ENCODE results near the gene PFDN1.

PFDN1 gene

DNA sequence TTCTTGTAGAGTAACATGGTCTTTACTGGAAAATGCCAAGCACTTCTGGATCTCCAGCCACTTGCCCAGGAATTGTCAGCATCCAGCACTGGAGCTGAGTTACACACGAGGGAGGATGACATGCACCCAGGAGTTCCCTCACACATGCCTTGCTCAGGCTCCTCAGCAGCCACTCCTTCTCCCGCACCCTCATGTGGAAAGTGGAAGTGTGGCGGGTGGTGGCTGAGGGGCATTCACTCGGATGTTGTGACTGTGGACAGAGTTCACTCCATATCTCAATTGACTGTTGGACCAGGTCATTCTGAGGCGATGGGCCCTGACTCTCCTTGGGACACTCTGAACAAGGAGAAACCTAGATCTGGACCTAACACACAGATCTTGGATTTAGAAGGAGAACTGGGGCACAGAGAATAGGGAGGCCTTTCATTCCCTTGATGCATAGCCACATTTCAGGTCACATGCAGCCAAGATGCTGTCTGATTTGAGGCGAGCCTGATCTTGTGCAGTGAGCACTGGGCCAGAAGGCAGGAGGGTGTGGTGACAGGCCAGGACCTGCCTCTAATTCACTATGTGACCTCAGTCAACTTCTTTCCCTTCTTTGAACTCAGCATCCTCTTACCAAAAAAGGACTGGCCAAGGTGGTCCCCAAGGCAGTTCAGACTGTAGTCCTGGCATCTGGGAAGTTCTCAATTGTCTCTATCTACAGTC, 65.9 kb downstream of the PFDN1 start:
- DNase-seq = no peak

DNA sequence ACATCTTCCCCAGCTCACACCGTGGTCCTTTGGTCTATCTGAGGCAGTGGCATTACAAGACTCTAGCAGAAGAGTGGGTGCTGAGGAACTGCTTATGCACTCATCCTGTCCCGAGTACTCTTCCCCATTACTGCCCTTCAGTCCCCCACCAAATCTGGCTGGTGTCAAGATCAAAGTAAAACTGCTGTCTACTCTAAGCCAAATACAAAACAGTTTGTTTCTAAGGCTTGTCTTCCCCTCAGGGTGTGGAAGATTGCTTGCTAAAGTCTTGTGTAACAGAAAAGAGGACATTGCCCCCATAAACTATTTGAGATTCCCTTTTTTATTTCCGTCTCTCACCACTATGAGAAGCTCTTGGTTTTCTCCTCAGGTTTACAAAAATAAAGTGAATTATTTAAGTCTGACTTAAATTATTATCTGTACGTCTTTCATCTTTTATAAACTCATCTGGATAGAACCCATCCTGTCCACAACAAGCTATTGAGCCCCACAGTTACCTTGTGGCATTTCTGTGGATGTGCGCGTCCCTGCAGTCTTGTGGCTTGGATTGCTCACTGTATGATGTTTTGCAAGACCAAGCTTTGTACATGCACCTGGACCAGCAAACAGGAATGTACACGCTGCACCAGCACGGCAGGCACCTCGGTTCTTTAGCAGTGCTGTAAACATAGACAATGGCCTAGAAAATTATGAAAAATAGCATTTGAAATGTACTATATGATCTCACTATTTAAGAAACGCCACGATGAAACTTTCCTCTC, 66.9 kb downstream of the PFDN1 start:
- no peak for DNase-seq

DNA sequence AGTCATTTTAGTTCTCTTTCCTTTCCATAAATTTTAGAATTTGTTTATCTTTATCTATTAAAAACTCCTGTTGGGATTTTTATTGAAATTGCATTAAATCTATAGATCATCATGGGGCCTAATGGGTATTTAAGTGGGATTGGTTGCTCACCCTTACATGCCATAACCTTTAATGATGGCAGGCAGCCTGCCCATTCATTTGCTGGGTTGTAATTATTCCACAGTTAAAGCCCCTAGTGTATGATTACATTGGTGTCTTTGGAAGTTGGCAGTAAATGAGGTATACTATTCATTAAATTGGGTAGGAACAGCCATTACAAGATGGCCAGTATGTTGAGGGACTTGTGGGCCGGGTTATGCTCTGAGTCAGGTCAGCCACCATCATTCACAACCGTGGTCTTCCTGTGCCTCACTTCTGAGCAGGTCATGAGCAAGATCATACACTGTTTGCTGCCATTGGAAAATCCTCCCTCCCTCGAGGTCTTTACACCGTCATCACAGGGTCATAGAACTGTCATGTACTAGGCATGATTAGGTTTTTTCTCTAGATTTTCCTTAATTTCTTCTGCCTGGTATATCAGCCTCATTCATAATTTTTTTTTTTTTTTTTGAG, 68.4 kb downstream of the PFDN1 start:
- no peak for DNase-seq

DNA sequence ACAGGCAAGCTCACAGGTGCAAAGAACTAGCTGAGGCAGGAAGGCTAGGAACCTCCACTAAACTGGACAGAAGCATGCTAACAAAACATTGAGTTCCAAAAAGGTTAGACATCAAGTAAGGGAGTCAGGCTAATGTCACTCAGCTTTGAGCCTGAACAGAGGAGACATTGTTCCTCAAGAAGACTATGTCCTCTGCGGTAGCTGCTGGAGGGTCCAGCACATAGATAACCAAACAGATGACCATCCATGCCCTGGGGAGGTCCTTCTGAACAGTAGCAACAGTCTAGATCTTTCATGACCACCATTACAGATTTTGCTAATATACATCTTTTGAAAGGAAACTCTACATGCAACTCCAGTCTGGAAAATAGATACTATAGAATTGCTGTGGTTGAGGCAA, 70.2 kb downstream of the PFDN1 start:
- no peak for DNase-seq

DNA sequence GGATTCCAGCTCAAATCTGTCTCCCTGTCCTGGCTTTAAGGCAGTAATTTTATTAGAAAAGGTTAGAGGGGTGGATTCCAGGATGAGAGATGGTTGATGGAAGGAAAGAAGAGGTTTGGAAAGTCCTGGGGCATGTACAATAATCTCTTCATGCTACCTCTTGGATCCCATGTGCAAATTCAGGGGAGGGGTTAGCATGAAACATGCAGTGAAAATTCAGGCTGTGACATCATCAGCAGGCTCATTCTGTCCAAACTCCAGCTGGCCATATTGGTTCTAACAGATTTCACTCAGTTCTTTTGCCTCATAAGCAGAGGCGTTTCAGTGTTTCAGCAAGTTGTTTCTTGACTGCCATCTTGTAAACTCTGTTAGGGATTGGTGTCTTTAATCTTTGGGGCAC, 72.5 kb downstream of the PFDN1 start:
- no peak for DNase-seq

DNA sequence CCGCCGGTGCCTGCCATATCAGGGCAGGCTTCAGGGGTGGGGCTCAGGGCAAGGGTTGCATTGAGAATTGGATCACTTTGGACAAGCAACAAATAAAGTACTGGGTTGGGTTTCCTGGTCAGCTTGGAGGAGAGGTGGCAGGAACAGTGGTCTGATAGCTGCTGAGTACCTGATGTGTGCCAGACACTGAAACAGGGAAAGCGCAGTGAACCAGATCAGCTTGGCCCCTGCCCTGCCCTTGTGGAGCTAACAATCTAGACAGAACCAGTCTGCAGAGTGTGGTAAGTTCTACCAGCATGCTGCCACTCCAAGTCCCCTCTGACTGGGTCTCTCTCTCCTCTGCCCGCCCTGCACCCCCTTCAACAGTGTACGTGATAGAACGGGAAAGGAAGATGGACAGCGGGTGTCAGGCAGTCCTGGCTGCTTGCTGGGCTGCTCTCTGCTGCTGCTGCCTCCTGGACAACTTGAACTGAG, 74.5 kb downstream of the PFDN1 start:
- no peak for DNase-seq

DNA sequence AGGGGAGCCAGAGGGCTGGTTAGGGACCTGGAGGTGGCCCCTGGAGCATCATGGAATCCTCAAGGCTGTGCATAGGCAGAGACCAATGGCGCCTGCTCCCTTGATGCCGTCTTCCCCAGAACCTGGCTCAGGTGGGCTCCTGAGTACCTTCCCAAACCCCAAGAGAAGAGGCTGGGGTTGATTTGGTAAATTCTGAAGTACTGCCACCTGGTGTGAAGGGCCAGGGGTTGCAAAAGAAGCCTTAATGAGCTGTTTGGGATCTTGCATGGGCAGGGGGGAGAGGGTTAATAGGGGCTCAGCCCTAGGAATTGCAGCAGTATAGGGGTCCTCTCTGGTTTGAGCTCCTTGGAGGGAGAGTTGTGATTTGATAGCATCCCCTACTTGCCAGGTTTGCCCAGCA, 75.9 kb downstream of the PFDN1 start:
- DNase-seq = no peak

DNA sequence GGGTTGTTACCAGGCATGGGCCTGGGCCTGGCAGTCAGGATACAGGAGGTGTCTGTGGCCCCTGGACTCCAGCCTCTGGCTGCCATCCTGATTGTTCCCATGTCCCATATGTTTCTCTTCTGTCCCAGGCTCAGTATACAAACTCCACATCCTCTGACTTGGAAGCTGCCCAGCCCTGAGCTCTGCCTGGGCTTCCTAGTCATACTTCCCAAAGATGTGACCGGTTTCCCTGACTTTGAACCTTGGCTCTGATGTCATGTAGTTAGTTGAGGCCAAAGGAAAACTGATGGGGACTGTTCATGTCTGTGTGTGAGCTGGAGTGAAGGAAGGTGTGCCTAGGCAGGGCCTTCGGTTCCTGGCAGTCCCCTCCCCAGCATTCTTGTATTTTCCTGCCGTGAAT, 77.5 kb downstream of the PFDN1 start:
- DNase-seq = no peak

DNA sequence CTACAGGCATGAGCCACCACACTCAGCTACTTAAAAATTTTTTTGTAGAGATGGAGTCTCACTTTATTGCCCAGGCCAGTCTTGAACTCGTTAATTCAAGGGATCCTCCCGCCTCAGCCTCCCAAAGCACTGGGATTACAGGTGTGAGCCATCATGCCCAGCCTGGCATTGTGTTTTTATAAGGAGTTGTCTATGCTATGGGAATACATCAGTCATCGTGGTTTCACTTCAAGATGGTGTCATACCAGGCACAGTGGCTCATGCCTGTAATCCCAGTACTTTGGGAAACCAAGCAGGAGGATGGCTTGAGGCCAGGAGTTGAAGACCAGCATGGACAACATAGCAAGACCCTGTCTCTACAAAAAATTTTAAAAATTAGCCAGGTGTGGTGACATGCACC, 78.2 kb downstream of the PFDN1 start:
- DNase-seq = no peak

DNA sequence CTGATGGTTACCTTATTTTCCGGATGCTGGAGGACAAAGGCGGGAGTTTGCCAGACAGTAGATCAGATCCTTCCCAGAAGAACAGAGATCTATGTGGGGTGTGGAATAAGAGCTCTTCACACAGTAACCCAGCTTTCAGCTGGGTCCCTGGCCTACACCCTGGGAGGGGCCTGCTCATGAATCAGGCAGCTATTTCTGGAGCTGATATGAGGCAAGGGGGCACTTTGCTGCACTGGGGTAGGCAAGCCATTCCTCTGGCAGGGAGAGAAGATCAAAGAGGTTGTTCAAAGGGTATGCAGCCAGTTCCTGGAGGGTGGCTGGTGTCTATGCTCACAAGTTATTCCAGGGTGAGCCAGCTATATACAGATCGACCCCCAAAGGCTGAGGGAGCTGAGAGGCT, 79.3 kb downstream of the PFDN1 start:
- no peak for DNase-seq

DNA sequence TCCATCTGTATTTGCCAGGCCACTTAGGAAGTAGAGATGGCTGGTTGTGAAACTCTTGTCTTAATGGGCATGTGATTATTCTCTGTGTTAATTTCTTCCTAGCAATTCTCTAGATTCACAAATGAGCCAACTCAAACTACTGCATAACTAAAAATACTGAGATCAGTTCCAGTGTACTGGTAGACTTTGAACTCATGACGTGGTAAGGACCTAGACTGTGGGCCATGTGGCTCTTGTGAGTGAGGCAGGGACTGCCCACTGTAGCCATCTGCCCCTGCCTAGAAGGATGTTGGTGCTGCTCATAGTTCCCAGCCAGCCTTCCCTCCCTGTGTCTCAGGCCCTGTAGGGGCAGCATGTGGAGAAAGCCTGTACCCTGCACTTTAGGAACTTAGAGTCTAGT, 80.5 kb downstream of the PFDN1 start:
- no peak for DNase-seq

DNA sequence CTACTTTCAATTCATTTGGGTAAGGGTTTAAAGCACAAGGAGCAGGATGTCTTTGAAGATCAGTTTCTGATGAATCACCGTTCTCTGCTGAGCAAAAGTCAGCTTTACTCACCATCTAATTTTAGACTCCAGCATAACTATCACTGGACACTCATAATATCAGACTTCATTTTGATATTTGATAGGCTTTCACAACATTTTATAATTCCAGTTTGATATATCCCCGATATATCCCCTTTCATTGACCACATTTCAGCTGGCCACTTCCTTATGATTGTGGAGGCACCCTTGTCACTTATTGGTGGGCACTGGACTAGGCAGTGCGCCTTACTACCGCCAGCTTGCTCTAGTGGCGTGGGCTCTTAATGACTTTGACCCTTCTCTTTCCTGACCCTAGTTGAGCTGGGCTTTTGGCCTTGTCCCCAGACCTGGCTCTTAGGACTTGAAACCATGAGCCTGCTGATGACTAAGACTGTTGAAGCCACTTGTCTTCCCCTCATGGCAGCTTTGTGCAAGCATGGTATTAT, 81.1 kb downstream of the PFDN1 start:
- no peak for DNase-seq

DNA sequence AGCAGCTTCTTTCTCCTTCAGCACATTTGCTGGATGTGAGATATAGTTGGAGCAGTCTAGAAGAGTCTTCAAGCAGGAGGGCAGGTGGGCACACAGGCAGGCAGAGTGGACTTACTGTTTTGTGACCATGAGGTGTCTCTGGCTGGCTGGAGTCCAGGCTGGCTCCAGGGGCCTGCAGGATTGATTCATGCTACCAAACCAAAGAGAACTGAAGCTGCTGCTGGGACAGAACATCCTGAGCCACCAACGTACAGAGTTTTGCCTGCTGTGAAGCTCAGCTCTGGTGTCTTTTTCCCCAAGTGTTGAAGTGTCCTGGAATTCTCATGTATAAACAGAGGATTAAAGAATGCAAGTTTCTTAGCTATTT, 82.2 kb downstream of the PFDN1 start:
- no peak for DNase-seq

DNA sequence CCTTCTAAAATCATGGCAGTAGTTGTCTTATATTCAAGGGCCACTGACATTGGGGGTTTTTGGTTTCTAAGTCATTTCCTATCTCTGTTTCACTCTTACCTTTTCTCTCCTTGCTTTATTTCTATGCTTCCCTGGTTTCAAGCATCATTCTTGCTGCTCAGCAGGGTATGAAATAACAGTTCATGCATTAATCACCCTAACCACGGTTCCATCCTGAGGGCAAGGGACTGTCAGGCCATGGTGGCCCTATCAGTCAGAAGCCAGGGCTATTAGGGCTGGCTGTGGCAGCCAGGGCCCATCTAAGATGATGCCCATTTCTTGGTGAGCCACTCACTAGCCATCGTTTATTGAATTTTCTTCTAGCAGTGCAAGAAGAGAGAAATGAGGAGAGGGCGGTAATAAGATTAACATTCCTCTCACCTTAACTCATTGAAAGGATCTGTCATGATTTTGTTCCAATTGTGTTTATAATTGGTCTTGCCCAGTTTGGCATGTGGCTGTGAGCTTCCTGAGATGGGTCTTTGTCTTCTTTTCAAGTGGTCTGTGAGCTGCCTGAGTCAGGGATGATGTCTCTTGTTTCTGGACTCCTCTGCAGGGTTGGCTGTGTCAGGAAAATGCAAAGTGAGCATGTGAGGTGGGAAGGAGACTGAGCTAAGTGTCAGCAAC, 82.7 kb downstream of the PFDN1 start:
- no peak for DNase-seq

DNA sequence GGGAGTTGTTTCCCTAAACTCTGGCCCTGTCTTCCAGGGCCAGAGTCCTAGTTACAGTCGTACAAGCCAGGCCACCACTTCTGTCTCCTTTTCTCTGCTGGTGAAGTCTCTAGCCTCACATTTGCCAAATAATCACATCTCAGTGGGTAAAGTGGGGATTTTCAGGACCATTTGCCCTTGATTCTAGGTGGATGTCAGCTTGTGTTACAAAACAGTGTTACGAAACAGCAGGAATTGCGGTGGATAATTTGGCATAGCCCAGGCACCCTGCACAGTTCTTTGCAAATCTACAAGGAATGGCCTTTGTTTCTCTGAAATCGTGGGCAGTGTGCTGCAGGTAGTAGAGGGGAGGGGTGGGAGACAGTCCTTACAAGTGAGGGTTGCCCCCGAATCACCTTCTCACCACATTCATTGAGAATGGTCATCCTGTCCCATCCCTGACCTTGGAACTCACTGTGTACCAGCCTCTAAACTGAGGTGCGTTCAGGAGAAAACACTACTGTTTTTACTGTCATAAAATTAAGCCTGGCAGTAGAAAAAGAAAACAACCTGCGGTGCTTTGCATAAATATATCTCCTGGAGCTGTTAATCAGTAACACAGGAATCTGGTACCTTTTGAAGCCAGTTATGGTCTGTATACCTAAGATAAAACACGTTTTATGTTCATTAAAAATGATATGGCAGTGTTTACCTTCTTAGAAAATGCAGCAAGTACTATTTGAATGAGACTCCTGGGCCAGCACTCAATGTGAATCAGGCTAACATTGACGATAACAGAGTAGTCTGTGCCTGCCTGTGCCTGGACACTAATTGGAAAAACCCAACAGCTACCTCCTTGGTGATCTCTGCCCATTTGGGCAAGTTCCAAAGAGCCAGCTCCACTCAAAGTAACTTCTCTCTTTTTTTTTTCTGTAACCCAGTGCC, 83.6 kb downstream of the PFDN1 start:
- no peak for DNase-seq

DNA sequence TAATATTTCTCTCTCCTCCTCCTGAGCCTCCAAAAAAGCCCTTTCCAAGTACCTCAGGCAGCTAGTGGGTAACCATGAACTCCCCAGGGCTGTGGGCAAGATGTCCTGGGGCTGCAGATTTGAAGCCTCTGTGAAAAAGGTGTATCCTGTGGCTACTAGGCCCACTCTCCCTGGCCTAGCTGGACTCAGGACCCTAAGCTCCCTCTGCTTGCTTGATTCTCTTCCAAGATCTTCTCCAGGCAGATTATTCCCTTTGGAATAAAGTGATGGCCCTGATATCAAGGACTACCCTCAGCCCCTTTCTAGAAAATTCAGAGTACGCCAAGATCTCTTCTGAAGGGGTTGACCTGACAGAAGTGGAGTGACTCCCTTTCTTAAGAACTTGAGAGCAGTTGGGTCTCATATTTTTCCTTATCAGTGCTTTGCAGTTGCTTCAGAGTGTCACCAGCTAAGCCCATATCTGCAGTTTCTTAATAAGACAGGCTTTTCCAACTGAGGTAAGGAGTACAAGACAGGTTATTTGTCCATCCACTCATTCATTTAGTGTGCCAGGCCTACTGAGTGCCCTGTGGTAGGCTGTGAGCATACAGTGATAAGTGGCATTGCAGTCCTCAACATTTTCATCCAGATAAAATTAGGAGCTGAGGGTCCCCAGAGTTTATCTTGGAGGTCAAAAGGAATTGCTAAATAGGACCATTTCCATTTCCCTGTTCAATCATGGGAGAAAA, 85.4 kb downstream of the PFDN1 start:
- no peak for DNase-seq

DNA sequence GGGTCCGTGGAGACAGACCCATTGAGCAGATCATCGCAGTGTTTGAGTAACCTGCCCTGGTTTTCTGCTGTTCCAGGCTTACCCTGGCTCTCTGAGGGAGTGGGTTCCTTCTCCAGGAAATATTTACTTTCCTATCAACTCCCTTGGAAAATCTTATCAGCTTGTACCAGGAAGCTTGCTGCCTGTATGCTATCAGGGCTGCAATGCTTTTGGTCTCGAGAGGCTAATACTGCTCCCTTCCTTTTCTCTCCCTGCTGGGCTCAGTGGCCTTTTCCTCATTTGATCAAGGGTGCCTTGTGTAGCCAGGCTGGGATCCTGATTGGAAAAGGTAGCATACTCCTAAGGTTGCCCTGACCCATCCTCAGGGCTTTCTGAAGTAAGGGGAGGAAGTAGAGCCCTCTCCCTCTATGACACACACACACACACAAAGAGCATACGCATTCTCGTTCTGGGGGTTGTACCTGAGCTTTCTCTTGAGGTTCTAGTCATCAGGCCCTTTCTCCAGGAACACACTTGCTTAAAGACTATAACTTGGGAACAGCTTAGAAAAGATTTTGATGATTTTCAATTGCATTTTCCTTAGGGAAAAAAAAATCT, 86.3 kb downstream of the PFDN1 start:
- DNase-seq = no peak

DNA sequence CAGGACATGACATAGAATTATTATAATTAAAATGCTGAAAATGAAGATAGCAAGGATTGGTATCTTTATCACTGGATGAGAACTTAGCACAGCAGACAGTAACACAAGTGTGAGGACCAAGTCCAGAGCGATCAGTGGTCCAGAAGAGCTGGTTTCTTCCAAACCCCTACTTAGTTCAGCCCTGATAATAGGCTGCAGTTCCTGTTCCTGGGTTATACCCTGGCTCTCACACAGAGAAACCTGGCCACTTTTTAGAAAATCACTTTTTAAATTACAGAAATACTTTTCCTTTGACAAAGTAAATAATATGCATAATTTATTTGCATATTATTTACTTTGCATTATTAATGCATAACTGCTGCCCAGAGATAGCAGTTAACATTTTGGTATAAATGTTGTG, 87.6 kb downstream of the PFDN1 start:
- no peak for DNase-seq

DNA sequence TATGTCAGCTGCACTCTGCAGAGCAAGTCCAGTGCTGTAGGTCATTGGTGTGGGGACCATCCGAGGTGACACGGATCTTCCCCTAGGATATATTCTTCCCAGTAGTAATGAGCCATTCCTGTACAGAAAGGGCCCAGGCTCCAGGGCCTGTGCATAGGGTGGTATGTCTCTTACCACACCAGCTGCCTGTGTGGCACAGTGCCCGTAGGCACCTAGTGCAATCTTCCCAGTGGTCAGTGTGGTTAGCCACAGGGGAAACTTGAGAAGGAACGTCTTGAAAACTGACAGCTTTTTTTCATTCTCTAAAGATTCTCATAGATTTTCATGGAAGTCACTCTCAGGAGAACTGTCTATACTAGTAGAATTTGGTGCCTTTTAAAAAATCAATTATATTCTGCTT, 88.1 kb downstream of the PFDN1 start:
- no peak for DNase-seq

DNA sequence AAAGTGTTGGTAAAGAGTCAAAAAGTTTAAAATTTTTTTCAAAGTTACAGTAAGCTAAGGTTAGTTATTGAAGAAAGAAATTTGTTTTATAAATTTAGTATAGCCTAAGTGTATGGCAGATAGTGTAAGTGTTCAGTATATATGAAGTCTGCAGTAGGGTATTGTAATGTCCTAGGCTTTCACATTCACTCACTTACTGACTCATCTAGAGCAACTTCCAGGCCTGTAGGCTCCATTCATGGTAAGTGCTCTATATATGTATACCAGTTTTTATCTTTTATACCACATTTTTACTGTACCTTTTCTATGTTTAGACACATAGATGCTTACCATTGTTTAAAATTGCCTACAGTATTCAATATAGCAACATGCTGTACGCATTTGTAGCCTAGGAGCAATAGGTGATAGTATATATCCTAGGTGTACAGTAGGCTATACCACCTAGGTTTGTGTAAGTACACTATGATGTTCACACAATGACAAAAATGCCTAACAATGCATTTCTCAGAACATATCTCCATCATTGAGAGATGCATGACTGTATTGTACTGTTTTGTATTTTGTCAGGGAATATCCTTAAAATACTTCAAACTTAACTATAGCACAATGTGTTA, 89.4 kb downstream of the PFDN1 start:
- DNase-seq = no peak

DNA sequence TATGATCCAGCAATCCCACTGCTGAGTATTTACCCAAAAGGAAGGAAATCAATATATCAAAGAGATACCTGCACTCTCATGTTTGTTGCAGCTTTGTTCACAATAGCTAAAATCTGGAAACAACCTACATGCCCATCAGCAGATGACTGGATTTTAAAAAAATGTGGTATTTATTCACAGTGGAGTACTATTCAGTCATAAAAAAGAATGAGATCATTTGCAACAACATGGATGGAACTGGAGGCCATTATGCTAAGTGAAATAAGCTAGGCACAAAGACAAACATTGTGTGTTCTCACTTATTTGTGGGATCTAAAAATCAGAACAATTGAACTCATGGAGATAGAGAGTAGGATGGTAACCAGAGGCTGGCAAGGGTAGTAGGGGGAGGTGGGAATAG, 94.8 kb downstream of the PFDN1 start:
- no peak for DNase-seq

Measured in activated CD8-positive, alpha-beta memory T cell treated with anti-CD3 and anti-CD28 coated beads, Interleukin-2, amount 50 U/mL, for 48 hours (primary cell).